HL-60 (cell line): ENCODE measurements around the gene THRAP3.

Experiments used
- TF ChIP-seq, protein P1 (sequence below): IDR thresholded peaks from one replicate; pipeline ENCODE4 v1.5.1; 2011; ENCODE audit warnings: low read length, control low read depth, inconsistent platforms; ENCODE audit not compliant: insufficient read depth
- TF ChIP-seq, protein P2 (sequence below): IDR thresholded peaks from 2 replicates; pipeline ENCODE4 v1.6.1; 2012; ENCODE audit warnings: low read depth; ENCODE audit not compliant: insufficient replicate concordance

DNA sequence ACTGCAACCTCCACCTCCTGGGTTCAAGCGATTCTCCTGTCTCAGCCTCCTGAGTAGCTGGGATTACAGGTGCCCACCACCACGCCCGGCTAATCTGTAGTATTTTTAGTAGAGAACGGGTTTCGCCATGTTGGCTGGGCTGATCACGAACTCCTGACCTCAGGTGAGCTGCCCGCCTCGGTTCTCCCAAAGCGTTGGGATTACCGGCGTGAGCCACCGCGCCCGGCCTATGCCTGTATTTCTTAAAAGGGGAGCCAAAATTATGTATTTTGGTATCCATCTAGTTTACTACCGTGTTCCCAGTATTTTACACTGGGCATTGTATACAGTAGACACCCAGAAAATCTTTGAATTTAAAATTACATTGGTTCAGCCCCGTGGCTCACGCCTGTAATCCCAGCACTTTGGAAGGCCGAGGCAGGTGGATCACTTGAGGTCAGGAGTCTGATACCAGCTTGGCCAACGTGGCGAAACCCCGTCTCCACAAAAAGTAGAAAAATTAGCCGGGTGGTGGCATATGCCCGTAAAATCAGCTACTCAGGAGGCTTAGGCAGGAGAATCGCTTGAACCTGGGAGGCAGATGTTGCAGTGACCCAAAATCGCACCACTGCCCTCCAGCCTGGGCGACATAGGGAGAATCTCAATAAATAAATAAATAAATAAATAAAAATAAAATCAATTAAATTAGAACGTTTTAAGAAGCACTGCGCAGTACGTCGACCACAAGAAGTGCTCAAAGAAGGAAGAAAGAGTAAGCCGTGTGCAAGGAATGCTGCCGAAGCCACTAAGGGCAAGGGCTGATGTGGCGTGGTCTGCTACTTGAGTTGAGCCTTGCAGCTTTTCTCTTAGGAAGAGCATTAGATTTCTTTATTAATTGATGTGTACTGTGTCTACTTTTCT lies 1.5 kb upstream of the THRAP3 start:
- TF ChIP-seq, protein P1, sequence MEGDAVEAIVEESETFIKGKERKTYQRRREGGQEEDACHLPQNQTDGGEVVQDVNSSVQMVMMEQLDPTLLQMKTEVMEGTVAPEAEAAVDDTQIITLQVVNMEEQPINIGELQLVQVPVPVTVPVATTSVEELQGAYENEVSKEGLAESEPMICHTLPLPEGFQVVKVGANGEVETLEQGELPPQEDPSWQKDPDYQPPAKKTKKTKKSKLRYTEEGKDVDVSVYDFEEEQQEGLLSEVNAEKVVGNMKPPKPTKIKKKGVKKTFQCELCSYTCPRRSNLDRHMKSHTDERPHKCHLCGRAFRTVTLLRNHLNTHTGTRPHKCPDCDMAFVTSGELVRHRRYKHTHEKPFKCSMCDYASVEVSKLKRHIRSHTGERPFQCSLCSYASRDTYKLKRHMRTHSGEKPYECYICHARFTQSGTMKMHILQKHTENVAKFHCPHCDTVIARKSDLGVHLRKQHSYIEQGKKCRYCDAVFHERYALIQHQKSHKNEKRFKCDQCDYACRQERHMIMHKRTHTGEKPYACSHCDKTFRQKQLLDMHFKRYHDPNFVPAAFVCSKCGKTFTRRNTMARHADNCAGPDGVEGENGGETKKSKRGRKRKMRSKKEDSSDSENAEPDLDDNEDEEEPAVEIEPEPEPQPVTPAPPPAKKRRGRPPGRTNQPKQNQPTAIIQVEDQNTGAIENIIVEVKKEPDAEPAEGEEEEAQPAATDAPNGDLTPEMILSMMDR, result no peak
- TF ChIP-seq, protein P2, sequence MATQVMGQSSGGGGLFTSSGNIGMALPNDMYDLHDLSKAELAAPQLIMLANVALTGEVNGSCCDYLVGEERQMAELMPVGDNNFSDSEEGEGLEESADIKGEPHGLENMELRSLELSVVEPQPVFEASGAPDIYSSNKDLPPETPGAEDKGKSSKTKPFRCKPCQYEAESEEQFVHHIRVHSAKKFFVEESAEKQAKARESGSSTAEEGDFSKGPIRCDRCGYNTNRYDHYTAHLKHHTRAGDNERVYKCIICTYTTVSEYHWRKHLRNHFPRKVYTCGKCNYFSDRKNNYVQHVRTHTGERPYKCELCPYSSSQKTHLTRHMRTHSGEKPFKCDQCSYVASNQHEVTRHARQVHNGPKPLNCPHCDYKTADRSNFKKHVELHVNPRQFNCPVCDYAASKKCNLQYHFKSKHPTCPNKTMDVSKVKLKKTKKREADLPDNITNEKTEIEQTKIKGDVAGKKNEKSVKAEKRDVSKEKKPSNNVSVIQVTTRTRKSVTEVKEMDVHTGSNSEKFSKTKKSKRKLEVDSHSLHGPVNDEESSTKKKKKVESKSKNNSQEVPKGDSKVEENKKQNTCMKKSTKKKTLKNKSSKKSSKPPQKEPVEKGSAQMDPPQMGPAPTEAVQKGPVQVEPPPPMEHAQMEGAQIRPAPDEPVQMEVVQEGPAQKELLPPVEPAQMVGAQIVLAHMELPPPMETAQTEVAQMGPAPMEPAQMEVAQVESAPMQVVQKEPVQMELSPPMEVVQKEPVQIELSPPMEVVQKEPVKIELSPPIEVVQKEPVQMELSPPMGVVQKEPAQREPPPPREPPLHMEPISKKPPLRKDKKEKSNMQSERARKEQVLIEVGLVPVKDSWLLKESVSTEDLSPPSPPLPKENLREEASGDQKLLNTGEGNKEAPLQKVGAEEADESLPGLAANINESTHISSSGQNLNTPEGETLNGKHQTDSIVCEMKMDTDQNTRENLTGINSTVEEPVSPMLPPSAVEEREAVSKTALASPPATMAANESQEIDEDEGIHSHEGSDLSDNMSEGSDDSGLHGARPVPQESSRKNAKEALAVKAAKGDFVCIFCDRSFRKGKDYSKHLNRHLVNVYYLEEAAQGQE, result no peak
